AG04449 (cell line): Measurements from ENCODE around the gene TMEM150B.

Experiments
- CTCF ChIA-PET: fragments of 350-600 bp; formaldehyde crosslinking; extraction: SDS; loops from one replicate; lab custom pipeline; 2021; ENCODE audit warnings: antibody characterized with exemption; lab: Yijun Ruan, JAX
- POLR2A ChIA-PET: fragments of 400-600, 350-600 bp; formaldehyde crosslinking; extraction: SDS; loops from one replicate; lab custom pipeline; 2020; ENCODE audit warnings: antibody characterized with exemption, inconsistent platforms; lab: Yijun Ruan, JAX
- DNase-seq: peaks from one replicate; pipeline ENCODE4 v3.0.0-alpha.2; 2010; ENCODE audit warnings: low read depth, low spot score
- H3K4me3 ChIP-seq: 2 replicates; pipeline ENCODE4 v1.5.1; 2011; ENCODE audit warnings: low read depth, mild to moderate bottlenecking, control low read depth, low read length
- TF ChIP-seq, protein P1 (sequence below): IDR thresholded peaks from one replicate; pipeline ENCODE4 v1.5.1; 2011; ENCODE audit warnings: mild to moderate bottlenecking, moderate library complexity, low read length, control low read depth, inconsistent platforms; ENCODE audit not compliant: insufficient read depth; ENCODE audit errors: missing control alignments

The TMEM150B gene

GRCh38 chr19:55365245-55365644 lies 40.1 kb upstream of the TMEM150B start:
- no peak overlapping the region for H3K4me3 ChIP-seq
- ChIA-PET CTCF (interaction anchor here (1.2 to 2.3 kb wide), 2 partner anchors 11 to 63 kb away, joined by 3 to 7 read pairs; partner anchors contain the start of gene TMEM190), POLR2A (no interaction called here)
- TF ChIP-seq, protein P1, sequence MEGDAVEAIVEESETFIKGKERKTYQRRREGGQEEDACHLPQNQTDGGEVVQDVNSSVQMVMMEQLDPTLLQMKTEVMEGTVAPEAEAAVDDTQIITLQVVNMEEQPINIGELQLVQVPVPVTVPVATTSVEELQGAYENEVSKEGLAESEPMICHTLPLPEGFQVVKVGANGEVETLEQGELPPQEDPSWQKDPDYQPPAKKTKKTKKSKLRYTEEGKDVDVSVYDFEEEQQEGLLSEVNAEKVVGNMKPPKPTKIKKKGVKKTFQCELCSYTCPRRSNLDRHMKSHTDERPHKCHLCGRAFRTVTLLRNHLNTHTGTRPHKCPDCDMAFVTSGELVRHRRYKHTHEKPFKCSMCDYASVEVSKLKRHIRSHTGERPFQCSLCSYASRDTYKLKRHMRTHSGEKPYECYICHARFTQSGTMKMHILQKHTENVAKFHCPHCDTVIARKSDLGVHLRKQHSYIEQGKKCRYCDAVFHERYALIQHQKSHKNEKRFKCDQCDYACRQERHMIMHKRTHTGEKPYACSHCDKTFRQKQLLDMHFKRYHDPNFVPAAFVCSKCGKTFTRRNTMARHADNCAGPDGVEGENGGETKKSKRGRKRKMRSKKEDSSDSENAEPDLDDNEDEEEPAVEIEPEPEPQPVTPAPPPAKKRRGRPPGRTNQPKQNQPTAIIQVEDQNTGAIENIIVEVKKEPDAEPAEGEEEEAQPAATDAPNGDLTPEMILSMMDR = no peak
- DNase-seq = no peak

GRCh38 chr19:55362990-55363716 lies 38.0 kb upstream of the TMEM150B start, which contains the start of gene GARIN5B:
GARIN5B (minus strand) TSS chr19:55363260; CDS start chr19:55363066, 194 bp downstream.
- DNase-seq = no peak
- CTCF ChIA-PET = no interaction called here
- H3K4me3 ChIP-seq = no peak within 1 kb of the TSS
- TF ChIP-seq, protein P1 = no peak
- POLR2A ChIA-PET = interaction anchor here (1.6 to 1.9 kb wide), 2 partner anchors 10 to 24 kb away, joined by 5 to 7 read pairs; no protein-coding TSS in a partner anchor

- POLR2A ChIA-PET = interaction anchor here (0.6 to 1.9 kb wide), 3 partner anchors 10 to 23 kb away, joined by 3 to 7 read pairs (median 5); no protein-coding TSS in a partner anchor
- CTCF ChIA-PET = interaction anchor here (1.1 kb wide), 1 partner anchor 56 kb away, joined by 4 read pairs; no protein-coding TSS in a partner anchor
- TF ChIP-seq, protein P1 = no peak
- no peak for DNase-seq
- no peak overlapping the region for H3K4me3 ChIP-seq
These were observed 37.2 kb upstream of the TMEM150B start for GRCh38 chr19:55362174-55362989.

- ChIA-PET CTCF (interaction anchor here (1.1 kb wide), 2 partner anchors 58 to 59 kb away, joined by 4 read pairs; no protein-coding TSS in a partner anchor), POLR2A (no interaction called here)
- DNase-seq = no peak
- TF ChIP-seq, protein P1 = no peak
- H3K4me3 ChIP-seq = no peak overlapping the region
These were observed 35.8 kb upstream of the TMEM150B start for GRCh38 chr19:55360902-55361301.

DNA sequence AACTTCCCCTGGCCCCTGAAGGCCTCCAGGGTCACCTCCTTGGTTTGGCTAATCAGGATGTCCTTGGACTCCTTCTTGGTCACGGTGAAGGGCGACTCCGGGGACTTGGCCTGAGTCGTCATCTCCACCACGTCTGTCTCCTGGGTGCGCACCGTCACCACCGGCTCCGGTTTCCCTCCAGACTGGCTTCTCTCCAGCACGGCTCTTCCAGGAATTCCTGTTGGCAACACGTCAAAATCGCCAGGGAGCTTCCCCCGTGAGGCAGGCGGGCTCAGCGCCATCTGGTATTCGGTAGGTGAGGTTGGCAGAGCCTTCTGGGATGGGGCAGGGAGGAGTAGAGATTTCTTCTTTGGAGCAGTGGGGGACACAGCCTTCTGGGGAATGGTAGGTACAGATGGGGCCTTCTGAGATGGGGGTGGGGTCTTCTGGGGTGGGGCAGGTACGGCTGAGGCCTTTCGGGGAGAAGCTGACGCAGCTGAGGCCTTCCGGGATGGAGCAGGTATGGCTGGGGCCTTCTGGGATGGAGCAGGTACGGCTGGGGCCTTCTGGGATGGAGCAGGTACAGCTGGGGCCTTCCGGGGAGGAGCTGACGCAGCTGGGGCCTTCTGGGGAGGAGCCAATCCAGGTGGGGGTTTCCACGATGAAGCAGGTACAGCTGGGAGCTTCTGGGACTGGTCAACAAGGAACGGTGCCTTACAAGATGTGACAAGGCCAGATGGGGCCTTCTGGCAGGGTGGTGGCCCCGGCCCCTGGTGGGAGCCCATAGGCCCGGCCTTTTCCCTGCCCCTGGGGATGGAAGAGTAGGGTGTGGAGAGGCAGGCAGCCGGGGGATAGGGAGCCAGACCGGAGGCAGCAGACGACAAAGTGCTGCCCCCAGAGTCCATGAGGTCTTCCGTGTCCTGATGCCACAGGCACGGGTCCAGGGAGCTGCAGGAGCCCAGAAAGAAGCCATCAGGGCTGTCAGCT lies 34.1 kb upstream of the TMEM150B start:
- TF ChIP-seq, protein P1 = no peak
- no peak for DNase-seq
- CTCF ChIA-PET = interaction anchor here (0.6 kb wide), 1 partner anchor 57 kb away, joined by 3 read pairs; no protein-coding TSS in a partner anchor
- POLR2A ChIA-PET = interaction anchor here (0.8 to 1.6 kb wide), 2 partner anchors 11 to 20 kb away, joined by 3 read pairs; partner anchors contain the start of genes IL11 and KMT5C
- no peak overlapping the region for H3K4me3 ChIP-seq
